ENCODE data around the gene CBX3.

GRCh38 chr7:26250239-26250638, 48.7 kb downstream of the CBX3 start:
- TF ChIP-seq CTCF (conservative IDR thresholded peaks at IDR 0.05; ENCODE audit: low read length) (no peak), EZH2phosphoT487 (IDR thresholded peaks at IDR 0.05; ENCODE audit: borderline replicate concordance, low read depth, low read length) (no peak)
